HG02870 (cell line): ENCODE results near the gene CAPN15.
"Not testable (repeated sequence)": the region's sequence is repeated elsewhere in the genome, so short reads cannot be mapped to it uniquely, and the experiment has no call there.

Experiments
- ATAC-seq: cut with Tn5 transposase; IDR thresholded peaks from one replicate; pipeline ENCODE4 v1.9.1; 2021; ENCODE audit warnings: mild to moderate bottlenecking, moderate library complexity; ENCODE audit not compliant: unreplicated experiment

The CAPN15 gene

DNA sequence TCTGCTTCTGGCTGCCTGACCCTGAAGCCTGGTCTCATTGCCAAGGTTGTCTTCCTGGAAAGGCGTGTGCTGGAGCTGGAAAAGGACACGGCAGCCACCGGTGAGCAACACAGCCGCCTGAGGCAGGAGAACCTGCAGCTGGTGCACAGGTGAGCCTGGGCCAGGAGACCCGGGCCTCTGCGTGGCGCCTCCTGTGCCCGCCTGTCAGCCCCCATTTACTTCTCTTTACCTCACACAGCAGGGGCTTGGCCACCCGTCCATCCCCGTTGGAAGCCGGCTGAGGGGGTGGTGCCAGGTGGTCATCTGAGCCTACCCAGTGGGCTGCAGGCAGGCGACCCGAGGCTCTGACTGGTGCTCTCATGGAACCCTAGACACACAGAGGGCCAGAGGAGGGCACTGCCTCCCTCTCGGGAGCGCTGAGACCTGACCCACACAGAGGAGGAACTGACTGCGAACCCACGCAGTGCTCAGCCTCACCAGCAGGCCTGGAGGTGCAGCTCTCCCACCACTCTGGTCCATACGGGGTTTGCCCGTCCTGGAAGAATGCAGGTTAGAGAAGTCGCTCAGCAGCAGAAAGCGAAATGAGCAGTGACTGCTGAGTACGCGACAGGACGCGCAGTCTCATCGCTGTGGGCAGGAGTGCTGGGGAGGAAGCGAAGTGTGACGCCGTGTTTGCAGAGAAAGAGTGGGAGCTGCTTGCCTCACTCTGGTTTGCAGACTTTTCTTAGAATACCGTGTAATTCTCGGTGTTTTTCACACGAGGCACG is 21.9 kb upstream of the CAPN15 start:
- ATAC-seq = no peak

DNA sequence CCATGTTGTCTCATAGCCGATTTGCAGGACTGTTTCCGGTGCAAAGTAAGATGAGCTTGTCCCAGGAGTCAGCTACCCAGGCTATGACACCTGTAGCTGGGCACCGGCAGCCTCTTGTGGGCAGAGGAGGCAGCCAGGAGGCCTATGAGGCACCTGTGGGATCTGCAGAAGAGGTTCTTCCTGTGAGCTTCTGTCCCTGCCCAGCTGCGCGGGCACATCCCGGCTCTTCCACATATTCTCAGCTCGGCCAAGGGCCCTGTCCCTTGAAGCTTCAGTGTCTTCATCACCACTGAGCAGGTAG is 21.3 kb upstream of the CAPN15 start:
- no peak for ATAC-seq

DNA sequence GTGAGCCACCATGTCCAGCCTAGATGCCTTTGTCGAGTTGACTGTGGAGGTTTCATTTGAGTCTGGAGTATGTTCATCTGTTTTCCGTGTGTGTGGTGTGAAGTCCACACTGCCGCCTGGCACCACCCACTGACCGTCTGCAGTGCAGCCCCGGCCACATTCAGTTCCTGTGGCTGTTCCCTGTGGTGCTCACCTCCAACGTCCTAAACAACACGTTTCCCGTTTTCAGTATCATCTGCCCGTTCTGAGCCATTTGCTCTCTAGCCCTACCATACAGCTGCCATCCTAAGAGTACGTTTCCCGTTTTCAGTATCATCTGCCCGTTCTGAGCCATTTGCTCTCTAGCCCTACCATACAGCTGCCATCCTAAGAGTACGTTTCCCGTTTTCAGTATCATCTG is 20.0 kb upstream of the CAPN15 start:
- ATAC-seq = not testable (repeated sequence)

DNA sequence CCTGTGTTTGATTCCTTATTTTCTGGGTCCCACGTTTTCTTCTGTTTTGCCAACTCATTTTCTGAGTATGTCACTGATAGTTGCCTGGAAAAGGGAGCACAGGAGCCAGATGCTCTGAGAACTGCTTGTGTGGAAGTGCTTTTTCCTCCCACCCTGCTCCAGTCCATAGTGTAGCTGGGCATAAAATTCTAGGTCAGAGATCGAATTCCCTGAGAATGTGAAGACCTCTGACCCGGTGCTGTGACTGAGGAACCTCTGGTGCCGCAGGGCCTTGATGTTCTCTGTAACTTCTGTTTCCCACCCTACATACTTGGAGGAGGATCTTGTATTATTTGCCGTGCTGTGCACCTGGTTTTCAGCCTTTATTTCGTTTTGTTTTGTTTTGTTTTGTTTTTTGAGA is 19.5 kb upstream of the CAPN15 start:
- ATAC-seq = no peak

DNA sequence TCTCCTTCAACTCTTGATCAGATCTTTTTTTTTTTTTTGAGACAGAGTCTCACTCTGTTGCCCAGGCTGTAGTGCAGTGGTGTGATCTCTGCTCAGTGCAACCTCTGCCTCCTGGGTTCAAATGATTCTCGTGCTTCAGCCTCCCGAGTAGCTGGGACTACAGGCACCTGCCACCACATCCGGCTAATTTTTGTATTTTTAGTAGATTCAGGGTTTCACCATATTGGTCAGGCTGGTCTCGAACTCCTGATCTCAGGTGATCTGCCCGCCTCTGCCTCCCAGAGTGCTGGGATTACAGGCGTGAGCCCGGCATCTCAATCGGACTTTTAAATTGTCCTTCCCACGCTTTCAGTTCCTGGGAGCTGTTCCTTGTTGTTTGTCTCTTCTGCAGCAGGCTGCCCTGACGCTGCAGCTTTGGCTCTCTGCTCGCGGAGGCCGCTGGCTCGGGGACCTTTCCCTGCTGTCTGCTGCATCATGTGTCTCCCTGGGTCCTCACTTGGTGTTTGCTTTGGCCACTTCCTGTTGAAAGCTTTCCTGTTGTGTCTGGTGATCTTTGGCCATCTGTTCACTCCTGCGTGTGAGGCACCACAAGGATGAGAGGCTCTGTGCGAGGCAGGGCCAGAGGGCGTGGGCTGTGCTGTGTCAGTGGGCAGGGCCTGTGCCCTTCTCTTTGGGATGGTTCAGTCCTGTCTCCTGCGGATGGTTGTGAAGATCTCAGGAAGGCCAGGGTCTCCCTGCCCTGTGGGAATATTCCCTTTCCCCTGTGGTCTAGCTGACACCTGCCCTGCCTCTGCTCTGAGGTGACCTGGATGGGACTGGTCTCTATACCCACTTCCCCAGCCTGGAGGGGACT is 18.4 kb upstream of the CAPN15 start:
- no peak for ATAC-seq

DNA sequence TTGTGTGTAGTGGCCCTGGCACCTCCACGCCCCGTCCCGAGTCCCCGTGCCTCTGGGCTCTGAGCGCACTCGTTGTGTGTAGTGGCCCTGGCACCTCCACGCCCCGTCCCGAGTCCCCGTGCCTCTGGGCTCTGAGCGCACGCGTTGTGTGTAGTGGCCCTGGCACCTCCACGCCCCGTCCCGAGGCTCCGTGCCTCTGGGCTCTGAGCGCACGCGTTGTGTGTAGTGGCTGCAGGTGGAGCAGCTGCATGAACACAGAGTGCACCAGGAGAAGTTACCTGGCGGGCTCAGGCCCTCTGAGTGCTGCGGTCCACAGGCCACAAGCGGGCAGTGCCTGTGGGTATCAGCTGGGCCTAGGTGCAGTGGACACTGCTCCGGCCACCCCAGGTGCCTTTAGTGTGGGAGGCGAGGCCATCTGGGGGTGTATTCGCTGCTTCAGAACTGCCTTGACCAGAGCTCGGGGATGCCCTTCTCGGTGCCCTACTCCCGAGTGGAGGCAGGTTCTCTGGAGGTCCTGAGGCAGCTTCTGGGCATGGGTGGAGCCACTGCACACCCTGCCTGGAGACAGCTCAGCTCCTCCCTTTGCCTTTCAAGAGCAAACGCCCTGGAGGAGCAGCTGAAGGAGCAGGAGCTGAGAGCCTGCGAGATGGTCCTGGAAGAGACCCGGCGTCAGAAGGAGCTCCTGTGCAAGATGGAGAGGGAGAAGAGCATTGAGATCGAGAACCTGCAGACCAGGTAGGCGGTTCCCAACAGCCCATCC is 17.3 kb upstream of the CAPN15 start:
- no peak for ATAC-seq

DNA sequence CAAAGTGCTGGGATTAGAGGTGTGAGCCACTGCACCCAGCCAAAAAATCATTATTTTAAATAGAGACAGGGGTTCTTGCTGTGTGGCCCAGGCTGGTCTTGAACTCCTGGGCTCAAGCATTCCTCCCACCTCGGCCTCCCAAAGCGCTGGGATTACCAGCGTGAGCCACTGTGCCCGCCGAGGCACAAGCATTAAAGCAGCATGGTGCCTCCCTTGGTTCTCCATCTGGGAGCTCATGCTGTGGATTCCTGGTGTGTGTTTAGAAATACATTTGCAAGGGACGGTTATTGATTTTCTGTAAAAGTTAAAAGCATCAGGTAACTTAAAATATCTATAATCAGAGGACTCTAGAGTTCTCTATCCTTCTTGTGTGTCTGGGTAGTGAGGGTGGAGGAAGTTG is 14.7 kb upstream of the CAPN15 start:
- ATAC-seq = no peak

DNA sequence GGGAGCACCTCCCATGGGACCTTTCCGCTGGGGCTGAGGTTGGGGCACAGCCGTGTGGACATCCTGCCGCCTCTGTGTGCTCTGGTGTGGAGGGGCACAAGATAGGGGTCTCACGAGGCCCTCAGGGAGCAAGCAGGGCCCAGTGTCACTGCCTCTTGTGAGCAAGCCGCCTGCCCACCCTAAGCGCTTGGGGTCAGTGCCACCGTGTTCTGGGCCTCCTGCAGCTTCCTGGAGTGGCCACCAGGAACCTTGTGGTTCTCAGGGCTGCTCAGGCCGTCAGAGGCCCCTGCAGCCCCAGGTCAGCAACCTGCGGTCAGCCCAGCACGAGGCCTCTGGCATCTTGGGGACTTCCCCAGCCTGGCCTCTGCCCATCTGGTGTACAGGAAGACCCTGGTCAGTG is 13.6 kb upstream of the CAPN15 start:
- ATAC-seq = no peak

DNA sequence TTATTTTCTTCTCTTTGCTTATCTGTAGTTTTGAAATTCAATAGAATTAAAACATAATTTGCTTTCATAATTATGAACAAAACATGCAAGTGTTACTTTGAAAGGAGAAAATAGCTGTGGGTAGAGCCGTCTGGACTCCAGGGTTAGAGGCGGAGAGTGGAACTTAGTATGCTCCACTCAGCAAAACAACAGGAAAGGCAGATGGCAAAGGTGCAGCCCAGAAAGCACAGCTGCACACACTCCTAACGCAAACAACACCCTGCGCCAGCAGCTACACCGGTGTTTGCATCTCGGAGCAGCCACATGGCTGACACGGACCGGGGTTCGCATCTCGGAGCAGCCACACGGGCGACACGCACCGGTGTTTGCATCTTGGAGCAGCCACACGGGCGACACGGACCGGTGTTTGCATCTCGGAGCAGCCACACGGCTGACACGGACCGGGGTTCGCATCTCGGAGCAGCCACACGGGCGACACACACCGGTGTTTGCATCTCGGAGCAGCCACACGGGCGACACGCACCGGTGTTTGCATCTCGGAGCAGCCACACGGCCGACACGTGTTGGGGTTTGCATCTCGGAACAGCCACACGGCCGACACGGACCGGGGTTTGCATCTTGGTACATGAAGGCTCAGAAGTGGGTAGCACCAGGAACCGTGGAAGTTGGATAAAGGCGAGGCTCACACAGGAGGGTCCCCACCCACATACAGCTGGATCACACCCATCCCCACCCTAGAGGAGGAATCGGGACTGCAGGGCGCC is 12.2 kb upstream of the CAPN15 start:
- no peak for ATAC-seq

DNA sequence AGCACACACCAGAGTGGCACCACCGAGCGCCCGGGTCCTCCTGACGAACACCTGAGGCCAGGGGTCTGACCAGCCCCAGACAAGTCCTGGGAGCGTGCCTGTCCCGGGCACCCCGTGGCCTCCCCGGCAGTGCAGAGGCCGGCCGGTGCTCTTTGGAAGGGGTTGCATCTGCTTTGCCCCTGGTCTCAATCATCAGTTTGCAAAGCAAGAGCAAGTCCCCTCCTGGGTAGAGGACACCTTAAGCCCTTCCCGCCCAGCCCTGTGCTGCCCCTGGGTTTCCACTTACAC is 11.6 kb upstream of the CAPN15 start:
- no peak for ATAC-seq

DNA sequence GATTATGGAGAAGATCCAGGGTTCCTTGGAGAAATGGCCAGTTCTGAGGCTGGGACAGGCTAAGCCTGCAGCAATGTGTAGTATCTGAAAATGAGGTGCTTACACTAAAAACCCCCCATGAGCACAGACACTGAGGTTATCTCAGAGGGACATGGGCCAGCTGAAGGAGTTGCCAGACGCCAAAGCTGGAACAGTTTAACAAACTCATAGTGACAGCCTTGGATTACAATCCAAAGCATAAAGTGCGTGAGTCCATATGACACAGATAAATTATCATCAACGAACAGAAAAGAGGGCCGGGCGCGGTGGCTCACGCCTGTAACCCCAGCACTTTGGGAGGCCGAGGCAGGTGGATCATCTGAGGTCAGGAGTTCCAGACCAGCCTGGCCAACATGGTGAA is 11.2 kb upstream of the CAPN15 start:
- ATAC-seq = no peak

DNA sequence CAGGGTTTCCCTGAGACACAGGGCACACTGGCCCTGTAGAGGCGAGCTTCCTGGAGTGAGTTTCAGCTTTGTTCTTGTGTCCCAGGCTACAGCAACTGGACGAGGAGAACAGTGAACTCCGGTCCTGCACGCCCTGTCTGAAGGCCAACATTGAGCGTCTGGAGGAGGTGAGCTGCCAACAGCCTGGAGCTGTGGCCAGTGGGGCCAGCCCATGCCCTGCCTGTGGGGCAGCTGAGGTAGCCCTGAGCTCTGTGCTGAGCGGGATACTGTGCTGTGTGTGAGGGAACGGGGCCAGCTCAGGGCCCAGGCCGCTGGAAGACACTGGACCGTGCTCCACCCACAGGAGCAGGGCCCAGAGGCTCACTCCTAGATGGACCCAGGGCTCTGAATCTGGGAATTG is 8.7 kb upstream of the CAPN15 start:
- no peak for ATAC-seq

DNA sequence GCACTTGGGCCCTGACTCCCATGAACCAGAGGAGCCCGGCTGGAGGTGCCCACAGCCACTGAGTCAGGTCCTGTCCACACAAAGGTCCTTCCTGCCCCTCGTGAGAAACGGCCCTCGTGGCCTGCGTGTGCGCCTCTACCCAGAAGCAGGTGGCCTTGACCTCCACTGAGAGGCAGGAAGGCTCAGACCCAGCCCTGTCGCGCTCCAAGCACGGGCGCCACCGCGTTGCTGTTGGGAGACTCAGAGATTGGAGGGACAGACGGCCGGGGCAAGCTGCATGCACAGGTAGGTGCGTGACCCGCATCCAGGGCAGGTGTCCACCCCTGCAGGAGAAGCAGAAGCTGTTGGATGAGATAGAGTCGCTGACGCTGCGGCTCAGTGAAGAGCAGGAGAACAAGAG is 8.1 kb upstream of the CAPN15 start:
- ATAC-seq = no peak

DNA sequence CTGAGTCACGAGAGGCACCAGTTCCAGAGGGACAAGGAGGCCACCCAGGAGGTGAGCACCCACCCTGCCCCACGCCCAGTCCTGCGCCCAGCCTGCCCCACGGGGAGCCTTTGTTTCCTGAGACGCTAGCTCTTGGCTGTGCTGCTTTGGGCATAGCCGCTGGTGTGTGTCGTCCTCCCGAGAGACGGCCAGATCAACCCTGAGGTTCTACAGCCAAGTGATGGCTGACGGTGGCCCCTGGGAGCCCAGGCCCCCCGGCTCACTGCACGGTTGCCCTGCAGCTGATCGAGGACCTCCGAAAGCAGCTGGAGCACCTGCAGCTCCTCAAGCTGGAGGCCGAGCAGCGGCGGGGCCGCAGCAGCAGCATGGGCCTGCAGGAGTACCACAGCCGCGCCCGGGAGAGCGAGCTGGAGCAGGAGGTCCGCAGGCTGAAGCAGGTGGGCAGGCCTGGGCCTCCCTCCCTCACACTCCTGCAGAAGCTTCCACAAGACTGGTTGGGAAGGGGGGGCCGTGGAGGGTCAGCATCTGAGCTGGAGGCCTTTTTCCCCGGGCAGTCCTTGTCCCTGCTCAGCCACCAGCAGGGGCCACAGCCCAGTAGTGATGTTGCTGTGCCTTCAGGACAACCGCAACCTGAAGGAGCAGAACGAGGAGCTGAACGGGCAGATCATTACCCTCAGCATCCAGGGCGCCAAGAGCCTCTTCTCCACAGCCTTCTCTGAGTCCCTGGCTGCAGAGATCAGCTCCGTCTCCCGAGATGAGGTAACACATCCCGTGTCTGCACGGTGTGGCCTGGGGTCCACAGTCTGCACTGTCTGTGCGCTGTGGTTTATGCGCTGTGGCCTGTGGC is 7.4 kb upstream of the CAPN15 start:
- ATAC-seq = no peak

DNA sequence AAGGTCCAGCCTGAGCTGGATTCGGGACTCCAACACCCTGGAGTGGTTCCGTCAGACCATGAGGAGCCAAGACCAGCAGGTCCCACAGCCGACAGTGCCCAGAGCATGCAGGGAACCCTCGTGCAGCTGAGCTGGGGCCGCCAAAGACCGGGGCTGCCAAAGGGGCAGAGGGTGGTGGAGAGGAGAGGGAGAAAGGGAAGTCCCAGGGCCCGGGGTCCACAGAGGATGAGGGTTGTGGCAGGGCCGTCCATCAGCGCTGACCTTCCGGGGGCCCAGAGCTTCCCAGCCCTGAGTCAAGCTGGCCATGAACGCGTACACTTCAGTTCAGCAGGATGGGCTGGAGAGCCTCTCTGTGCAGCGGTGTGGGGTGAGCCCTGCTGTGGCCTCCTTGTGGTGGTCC is 6.7 kb upstream of the CAPN15 start:
- no peak for ATAC-seq

DNA sequence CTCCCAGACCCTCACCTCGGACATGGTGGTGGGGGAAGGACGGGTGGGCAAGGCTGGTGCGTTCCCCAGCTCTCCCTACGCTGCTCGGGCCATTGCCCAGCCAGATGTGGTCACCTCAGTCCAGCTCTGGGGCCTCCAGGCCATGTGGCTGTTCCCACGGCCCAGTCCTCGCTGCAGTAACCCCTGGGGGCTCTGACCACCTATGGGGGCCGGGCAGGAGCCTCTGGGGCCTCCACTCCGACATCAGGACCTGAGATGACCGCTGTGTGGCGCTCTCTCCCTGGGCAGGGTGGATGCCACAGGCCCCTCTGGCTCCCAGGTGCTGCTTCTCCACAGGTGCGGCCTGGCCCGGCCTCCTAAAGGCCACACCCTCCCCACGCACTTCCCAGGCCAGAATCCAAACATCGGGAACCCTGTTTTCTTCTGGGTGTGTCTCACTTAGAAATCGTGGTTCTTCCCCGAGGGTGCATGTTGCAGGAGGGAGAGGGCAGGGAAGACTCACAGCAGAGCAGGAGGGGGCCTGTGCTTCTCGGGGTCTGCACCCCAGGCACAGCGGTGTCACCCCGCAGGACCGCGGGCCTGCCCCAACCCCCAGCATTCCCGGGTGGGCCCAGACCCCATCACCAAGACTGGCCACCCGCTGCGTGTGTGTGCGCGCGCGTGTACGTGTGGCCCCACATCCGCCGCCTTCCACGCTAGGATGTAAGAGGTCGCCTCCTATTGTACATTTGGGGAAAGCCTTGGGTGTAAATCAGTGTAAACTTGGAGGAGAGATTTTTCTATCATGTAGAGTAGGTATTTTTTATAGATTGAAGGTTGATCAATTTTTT is 5.9 kb upstream of the CAPN15 start:
- no peak for ATAC-seq

DNA sequence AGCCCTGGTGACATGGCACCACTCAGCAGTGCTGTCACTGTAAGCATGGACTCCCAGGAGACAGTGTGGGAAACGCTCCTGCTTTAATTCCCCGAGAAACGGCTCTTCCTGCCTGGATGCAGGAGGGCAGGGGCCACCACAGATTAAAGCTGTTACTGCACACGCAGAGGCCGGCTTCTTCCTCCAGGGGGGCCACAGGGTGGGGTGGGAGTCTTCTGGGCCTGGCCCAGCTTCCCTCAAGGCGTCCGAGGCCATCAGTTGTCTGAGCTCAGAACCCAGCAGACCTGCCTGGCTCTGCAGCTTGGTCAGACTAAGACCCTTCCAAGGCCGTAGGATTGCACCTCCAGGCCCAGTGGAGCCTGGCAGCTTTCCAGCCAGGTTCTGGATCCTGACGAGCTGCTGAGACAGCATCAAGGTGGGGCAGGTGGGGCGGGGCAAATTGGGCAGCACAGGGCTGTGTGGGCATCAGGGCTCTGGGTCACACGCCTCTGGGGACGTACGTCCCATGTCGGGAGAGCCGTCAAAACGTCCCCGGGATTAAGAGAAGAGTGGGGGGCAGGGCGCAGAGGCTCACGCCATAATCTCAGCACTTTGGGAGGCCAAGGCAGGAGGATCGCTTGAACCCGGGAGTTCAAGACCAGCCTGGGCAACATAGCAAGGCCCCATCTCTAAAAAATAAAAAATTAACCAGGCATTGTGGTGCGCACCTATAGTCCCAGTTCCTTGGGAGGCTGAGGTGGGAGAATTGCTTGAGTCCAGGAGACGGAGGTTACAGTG is 5.0 kb upstream of the CAPN15 start:
- ATAC-seq = no peak

DNA sequence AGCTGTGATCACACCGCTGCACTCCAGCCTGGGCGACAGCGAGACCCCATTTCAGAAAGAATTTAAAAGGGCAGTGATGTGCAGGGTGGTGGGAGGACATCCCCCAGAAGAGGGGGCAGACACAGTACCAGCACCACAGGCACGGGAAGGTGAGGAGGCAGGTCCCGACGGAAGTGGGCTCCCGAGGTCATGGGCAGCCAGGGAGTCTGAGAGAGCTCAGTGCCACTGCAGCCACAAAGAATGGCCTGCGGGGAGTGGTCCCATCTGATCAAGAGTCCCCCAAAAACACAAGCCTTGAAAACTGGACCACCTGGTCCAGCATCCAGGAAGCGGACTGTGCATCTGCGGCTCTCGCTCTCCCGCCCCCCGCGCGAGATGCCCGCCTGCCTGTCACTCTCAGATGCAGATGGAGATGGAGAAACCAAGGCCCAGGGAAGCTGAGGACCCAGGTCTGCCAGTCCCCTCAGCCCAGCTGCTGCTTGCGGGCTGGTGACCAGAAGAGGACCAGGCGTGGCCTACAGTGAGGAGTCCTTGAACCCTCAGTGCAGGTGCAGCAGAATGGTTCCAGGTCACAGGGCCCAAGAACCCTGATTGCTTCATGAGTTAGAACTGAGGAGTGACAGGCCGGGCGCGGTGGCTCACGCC is 4.3 kb upstream of the CAPN15 start:
- no peak for ATAC-seq
